ENCODE data around the gene LBP.
A peak's percentile ranks its signal among the peaks of the same experiment; 100 is the strongest.
"Not testable (repeated sequence)": the region's sequence is repeated elsewhere in the genome, so short reads cannot be mapped to it uniquely, and the experiment has no call there.

Gene LBP

DNA sequence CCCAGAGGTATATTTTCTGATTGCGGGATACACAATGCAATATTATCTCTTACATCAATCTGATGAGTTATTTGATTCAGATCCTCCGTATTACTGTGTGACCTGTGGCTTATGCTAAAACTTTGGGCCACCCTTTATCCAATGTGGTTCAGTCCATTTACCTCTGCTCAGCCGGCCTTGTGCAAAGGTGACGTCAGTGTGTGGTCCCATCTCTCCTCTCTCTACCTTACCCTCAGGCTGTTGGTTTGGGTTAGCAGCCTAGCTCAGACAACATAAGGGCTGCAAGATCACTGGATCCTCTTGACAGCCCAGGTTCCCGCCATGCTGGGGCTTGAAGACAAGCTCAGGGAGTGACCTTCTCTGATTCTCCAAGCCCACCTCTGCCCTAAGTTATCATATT is 55.8 kb downstream of the LBP start:
- DNase-seq = no peak

DNA sequence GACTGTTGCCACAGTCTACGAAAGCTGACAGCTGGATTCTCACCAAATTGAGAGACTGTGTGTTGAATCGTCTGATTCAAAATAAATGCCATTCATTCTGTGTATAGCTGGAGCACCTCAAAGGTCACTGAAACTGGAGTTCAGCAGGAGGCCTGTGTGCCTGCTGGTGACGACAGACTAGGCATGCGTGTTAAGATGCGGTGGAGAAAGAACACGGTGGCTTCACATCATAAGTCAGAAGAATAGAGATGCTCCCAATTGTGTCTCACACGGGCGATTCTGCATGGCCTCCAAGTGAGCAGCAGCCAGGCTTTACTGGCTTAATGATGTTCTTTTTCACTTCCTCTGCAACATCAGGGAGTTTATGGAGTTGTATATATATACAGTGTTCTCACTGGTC is 56.5 kb downstream of the LBP start:
- no peak for DNase-seq

DNA sequence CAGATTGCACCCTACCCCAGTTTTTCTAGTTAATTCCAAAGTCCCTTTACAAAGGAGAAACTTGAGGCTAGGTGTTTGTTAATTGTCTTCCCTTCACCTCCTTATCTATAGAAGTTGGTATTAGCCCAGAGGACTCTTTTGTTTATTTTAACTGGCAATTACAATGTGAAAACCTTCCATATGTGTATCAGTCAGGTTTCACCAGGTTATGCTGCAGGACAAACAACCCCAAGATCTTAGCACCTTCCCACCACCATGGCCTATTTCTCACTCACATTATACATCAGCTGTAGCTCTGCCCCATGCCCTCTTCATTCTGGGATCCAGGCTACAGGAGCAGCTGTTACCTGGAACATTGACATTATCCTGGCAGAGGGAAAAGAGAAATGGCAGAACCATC is 57.7 kb downstream of the LBP start:
- DNase-seq = no peak

DNA sequence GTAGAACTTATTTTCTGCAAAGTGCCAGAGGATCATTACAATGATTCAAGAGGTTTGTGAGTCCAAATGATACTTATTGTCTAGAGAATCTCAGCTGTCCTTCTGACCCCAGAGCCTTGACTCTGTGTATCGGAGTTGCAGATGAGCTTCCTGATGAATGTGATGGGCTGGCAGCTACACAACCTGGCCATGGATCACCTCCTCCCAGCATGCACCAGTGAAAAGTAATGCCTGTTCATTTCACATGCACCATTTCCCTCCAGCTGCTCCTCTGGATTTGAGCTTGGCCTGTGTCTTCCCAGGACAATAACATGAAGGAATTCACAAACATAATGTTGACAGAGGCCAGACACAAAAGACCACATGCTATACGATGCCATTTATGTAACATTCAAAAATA is 58.9 kb downstream of the LBP start:
- DNase-seq = no peak

DNA sequence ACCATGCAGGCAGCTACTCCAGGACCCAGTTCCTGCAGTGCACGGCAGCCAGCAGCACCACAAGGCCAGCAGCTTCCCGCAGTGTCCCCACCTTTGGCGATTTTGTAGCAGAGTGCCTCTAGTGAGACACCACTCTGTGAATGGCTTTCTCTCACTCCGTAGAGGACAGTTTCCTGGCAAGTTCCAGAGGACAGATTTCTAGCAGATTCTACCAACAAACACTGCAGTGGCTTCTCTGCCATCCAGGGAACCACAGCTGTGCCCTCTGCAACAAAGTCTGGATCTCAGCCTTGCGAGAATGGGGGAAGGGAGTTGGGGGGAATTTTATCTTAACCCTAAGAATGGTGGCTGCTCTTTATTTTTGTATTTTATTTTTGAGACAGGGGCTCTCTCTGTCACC is 60.2 kb downstream of the LBP start:
- no peak for DNase-seq

DNA sequence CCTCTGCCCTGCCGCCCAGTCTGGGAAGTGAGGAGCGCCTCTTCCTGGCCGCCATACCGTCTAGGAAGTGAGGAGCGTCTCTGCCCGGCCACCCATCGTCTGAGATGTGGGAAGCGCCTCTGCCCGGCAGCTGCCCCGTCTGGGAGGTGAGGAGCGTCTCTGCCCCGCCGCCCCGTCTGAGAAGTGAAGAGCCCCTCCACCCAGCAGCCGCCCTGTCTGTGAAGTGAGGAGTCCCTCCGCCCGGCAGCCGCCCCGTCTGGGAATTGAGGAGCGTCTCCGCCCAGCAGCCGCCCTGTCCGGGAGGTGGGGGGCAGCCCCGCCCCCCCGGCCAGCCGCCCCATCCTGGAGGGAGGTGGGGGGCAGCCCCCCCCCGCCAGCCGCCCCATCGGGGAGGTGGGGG is 61.0 kb downstream of the LBP start:
- DNase-seq = no peak

DNA sequence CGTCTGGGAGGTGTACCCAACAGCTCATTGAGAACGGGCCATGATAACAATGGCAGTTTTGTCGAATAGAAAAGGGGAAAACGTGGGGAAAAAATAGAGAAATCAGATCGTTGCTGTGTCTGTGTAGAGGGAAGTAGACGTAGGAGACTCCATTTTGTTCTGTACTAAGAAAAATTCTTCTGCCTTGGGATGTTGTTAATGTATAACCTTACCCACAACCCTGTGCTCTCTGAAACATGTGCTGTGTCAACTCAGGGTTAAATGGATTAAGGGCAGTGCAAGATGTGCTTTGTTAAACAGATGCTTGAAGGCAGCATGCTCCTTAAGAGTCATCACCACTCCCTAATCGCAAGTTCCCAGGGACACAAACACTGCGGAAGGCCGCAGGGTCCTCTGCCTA is 61.5 kb downstream of the LBP start:
- not testable (repeated sequence) for DNase-seq

DNA sequence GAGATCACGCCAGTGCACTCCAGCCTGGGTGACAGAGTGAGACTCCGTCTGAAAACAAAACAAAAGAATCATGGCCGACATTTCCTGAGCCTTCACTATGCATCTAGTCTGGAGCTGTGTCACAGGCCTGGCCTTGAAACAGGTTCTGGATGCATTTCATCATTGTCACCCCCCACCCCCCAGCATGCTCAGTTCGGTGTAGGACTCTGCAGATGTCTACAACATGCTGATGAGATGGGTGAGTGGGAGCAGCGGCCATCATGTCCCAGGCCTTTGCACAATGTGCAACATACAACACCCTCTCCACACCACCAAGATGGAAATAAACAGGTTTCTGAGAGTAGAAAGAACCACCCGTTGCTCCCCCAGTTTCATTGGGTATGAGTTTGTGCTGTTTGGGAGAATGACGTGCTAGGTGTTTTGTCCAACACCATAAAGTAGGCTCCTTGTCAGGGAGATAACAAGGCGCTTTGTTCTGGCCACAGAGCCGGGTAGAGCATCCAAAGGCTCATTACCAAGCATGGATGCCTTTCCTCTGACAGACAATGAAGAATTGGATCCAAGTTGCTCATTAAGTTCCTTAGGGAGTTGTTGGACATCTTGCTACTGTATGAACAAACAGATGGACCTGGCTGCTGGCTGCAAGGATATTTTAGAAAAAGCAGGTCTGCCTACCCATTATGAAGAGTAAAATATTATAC is 66.7 kb downstream of the LBP start:
- no peak for DNase-seq

DNA sequence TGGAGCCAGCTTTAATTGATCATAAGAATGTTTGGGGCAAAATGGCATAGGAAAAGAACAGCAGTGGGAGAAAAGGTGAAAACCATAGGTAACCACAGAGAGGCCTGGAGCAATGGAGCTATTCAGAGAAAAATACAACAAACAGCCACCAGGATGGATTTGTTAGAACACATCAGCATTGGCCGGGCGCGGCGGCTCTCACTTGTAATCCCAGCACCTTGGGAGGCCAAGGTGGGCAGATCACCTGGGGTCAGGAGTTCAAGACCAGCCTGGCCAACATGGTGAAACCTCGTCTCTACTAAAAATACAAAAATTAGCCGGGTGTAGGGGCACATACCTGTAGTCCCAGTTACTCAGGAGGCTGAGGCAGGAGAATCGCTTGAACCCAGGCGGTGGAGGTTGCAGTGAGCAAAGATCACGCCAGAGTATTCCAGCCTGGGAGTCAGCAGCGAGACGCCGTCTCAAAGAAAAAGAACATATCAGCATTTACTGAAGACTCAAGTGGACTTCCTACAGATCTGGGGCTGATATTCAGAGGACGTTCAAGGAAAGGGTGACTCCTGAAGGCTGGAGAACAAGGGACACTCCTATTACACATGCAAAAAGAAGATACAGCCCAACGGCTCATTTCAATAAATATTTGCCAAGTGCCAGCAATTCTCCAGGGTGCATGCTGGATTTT is 68.6 kb downstream of the LBP start:
- DNase-seq = no peak

DNA sequence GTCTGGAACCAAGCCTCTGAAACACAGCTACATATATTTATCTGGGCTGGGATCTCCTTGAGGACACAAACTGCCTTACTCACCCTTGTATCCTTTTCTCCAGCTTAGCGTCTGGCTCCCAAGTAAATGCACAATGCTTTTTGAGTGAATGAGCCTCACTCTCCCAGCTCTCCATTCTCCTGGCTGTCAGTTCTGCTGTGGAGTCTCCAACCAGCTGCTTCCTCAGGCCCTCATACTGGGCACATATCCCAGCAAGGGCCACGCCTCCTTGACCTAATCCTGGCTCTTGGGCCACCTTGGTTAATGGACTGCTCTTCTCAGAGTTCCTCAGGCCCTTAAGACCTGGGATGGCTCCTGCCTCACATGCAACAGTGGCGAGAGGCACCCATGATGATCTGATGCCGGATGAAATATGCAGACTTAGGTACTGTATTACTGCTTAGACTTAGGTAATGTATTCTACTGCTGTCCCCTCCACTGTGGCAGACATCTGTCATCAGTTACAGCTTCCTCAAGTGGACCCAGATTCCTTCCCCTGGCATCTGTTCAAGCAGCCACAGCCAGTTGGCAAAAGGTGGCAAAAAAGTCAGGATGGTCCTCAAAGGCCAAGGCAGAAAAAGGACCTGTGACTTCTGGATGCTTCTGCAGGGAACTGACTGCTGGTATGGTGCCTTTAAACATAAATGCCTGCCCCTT is 72.4 kb downstream of the LBP start:
- no peak for DNase-seq

DNA sequence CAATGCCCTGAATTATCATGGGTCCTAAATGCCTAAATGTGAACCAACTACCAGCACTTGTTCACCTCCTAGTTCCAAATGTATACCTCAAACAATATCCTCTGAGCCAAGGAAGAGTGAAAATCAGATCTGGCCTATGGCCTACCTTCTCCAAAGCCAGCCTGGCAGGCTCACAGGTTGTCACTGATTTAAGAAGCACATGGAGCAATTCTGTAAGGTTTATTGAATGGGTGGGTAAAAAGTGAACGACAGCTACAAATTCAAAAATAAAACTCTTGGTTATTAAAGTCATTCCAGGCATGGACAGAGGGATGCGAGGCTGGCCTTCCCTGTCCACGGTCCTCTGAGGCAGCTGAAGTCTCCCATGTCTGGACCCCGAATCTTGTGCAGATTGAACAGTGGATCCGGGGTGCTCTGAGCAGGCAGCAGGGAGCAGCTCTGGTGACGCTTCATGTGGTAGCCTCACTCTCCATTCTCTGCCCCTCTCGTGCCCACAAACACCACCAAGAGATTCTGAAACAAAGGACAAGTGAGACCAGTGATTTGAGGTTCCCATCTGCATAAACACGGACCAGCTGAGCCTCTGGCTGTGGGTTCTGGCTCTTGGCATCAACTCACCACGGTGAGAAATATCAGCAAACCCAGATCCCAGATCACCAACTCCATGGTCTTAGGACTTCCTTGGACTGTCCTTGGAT is 74.3 kb downstream of the LBP start:
- DNase-seq = no peak

DNA sequence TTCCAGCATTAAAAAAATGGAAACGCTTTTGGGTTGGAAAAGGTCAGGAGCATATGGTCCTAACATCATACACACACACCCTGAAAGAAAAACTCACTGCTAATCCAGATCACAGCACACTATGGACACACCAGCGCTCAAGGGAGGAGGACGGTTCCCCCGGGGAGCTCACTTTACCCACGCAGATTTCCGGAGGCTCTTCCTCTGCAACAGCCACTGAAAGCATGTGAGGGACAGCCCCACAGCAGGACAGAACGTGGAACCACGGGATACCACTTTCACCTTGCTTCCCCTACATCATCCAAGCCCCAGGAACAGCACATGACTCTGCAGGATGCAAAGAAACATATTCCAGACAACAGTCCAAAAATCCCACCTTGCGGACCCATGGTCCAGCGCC is 75.6 kb downstream of the LBP start:
- DNase-seq = no peak

DNA sequence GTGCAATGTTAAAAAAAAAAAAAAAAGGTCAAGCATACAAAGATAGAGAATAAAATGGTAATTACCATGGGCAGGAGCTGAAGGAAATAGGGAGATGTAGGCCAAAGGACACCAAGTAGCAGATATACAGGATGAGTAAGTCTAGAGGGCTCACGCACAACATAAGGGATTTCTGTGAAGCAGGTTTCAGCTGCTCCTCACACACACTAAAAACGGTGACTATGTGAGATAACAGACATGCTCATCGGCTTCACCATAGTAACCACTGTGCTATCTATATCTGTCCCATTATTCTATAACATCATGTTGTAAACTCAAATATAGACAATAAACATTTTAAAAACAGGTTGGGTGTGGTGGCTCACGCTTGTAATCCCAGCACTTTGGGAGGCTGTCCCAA is 77.3 kb downstream of the LBP start:
- no peak for DNase-seq

DNA sequence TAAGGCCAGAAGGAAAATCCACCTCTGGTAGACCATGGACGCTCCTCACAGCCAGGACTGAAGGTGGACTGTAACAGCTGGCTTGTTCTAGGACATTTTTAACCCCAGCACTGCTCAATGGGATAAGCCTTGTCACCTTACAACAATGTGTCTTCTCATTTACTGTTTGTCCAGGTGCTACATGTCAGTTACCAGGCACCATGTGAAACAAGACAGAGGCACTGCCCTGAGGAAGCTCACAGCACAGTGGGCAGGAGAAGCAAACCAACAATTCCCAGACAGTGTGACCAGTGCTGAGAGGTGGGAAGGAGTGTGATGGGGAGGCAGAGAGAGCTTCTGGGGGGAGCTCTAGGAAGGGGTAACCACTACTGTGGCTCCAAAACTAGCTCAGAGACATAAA is 78.1 kb downstream of the LBP start:
- no peak for DNase-seq

DNA sequence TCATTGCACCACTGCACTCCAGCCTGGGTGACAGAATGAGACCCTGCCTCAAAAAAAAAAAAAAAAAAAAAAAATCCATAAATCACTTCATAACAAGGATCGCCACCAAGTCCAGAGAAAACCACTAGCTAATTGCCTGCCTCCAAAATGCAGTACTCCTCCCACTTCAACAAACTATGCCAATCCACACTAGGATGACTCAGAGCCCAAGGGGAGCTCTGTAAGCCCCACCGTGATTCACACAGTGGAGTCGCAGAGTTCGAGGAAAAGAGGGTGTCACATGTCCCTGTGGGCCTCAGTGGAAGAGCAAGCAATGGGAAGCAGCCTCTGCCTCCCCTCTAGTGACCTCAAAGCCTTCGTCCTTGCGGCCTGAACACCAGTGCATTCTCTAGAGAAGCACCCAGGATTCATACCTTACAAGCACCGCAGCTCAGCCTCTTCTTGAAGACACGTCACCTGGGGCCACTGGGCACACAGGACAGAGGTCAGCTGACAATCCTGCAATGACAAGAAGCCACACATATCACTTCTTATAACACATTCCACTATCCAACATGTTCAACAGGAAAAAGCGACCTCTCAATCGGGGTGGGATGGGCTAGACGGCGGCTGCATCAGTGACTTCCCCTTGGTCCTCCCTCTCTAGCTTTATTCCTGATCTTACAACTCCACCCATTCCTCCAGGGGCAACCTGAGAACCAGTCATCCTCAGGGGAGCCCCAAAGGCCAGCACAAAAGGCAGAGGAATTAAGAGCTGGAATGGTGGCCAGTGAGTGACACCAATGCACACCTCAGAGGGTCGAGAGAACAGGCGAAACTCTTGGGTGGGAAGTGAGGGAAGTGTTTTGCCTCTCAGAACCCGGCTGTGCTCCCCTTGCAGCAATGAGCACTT is 80.0 kb downstream of the LBP start:
- DNase-seq = peak; percentile 66 to 82 (median 74)

All from suppressor macrophage (primary cell).